ENCODE measurements around the gene PCDHA3.

DNA sequence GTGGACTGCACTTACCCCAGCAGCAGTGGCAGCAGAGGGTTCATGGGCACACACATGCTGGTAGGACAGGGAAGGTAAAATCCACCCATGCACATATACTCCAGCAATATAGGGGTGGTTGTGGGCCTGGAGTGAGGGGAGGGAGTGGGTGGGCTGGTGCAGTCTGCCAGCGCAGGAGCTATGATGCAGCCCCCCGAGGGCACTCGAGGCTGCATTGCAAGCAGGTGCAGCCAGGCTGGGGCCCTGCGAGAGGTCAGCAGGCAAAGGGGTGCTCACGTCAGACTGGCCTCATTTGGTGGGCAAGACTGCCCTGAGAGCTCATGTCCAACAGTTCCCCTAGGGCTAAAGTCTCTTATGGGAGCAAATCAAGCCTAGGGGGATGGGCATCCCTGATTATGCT is 47.3 kb upstream of the PCDHA3 start:
- TF ChIP-seq, protein P1, sequence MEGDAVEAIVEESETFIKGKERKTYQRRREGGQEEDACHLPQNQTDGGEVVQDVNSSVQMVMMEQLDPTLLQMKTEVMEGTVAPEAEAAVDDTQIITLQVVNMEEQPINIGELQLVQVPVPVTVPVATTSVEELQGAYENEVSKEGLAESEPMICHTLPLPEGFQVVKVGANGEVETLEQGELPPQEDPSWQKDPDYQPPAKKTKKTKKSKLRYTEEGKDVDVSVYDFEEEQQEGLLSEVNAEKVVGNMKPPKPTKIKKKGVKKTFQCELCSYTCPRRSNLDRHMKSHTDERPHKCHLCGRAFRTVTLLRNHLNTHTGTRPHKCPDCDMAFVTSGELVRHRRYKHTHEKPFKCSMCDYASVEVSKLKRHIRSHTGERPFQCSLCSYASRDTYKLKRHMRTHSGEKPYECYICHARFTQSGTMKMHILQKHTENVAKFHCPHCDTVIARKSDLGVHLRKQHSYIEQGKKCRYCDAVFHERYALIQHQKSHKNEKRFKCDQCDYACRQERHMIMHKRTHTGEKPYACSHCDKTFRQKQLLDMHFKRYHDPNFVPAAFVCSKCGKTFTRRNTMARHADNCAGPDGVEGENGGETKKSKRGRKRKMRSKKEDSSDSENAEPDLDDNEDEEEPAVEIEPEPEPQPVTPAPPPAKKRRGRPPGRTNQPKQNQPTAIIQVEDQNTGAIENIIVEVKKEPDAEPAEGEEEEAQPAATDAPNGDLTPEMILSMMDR (IDR thresholded peaks at IDR 0.05; ENCODE audit: poor library complexity, severe bottlenecking) = no peak
- no peak for TF ChIP-seq SMC3 (conservative IDR thresholded peaks at IDR 0.05; ENCODE audit: poor library complexity)
- TF ChIP-seq POLR2AphosphoS5 (IDR thresholded peaks at IDR 0.05) = no peak
- no peak for TF ChIP-seq MXI1 (conservative IDR thresholded peaks at IDR 0.05; ENCODE audit: poor library complexity, severe bottlenecking)
- TF ChIP-seq RAD21 (conservative IDR thresholded peaks at IDR 0.05) = no peak
- no peak for TF ChIP-seq TAF1 (IDR thresholded peaks at IDR 0.05; ENCODE audit: low read depth)
